NCI-H1092 treated with DMSO at 0.1 percent for 48 hours (cell line): ENCODE results near the gene HOOK2.

Experiments
- DNase-seq: peaks from one replicate; lab custom pipeline; 2025; lab: John Stamatoyannopoulos, UW

HOOK2 gene

DNA sequence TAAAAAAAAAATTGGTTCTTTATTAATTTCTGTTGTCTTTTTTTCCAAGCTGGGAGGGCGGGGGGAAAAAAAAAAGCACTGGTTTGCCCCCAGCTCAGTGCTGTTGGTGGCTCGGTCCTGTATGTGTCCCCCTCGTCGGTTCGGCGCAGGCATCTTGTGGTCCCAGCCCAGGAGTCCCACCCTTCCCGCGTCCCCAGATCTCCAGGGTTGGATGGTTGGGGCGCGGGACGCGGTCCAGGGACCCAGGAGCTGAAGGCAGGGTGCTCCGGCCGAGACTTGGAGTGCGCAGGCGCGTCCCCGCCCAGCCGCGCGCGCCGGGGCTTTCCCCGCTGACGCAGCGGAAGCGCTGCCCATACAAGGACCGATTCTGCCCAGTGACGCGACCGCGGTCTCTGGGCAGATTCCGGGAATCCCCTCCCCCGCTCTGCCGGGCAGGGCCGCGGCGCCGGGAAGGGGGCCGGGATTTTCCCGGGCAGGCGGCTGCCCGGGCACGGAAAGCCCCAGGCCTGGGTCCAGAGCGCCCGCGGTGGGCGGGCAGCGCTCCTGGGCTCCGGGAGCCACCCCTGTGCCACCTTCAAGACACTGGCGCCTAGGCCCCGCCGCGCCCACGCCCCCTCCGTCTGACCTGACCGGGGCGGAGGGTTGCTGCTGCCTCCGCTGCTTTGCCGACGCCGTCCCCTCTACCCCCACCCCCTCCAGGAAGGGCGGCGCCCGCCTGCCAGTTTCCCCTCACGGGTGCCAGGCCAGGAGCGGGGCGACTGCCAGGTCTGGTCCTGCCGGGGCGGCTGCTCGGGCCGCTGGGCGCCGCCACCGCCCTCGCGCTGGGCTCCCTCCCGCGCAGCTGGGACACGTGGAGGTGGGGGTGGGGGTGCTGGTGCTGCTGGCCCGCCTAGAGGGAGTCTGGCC, 18.2 kb upstream of the HOOK2 start:
- DNase-seq: peak; percentile 91

- DNase-seq: no peak
Measured at GRCh38 chr19:12792853-12793289, 17.5 kb upstream of the HOOK2 start.

- peak; percentile 64 for DNase-seq
Measured at GRCh38 chr19:12792051-12792852, 16.9 kb upstream of the HOOK2 start.

DNA sequence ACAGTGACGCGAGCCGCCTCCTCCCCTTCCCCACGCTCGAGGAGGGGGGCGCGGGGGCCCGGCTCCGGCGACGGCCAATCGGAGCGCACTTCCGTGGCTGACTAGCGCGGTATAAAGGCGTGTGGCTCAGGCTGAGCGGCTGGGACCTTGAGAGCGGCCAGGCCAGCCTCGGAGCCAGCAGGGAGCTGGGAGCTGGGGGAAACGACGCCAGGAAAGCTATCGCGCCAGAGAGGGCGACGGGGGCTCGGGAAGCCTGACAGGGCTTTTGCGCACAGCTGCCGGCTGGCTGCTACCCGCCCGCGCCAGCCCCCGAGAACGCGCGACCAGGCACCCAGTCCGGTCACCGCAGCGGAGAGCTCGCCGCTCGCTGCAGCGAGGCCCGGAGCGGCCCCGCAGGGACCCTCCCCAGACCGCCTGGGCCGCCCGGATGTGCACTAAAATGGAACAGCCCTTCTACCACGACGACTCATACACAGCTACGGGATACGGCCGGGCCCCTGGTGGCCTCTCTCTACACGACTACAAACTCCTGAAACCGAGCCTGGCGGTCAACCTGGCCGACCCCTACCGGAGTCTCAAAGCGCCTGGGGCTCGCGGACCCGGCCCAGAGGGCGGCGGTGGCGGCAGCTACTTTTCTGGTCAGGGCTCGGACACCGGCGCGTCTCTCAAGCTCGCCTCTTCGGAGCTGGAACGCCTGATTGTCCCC, 16.1 kb upstream of the HOOK2 start, which contains the start of gene JUNB:
TSS of gene JUNB (plus strand) at position 142 of the 706 bp plus-strand sequence. CDS start at position 428, 286 bp downstream.
- peak; percentile 88 for DNase-seq

DNA sequence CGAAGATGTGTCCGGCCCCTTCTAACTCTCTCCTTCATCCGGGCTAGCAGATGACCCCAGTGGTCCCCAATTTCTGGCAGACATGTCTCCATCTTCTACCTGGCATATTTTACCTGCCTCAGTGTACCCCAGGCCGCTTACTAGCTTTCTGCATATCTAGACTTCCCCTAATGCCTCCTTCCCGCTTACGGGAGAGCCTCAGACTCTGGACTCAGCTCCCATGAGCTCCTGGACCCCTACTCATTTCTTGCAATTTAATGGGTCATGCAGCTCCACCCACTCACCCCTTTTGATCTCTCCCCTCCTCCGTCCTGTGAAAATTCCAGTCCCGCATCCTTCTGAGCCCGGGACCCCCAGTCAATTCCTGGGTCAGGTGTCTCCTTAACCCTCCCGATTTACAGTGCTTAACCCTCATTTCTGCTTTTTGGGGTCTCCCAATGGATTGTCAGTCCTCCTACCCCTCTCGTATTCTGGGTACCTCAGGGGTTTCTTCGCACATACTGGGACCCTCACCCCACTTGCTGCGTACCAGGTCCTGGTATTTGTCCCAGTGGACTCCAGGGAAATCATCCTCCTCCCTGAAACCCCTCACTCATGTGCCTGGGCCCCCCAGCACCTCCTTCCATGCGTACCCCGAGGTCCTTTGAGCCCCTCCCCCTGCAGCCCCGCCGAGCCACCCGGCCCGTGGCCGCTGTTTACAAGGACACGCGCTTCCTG, 15.4 kb upstream of the HOOK2 start:
- no peak for DNase-seq

DNA sequence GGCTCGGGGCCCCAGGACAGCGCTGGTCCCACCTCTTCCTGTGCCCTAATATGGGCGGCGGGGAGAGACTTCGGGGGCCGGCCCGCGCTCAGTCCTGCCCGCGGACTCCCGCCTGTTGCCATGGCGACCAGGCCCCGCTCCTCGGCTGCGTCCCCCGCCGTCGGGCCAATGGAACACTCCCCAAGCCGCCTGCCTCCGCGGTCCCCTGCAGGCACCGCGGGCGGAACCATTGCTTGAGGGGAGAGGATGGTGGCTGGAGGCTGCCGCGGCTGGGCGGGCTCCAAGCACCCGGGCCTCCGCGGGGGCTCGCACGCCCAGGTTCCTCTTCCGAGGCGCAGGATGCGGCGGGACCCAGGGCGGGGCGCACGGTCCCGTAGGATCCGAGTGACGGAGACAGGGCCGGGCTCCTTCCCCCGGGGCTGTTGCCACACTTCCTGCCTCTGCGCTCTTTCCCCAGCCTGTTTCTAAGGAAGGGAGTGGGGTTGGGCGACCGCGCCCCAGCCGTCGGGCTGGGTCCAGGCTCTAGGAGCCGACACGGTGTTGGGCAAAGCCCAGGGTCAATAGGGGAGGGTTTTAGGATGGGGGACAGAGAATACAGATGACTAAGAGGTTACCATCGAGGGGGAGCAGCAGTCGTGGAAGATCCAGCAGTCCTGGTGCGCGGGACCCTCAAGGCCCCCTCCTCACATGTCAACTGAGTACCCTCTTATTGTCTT, 14.7 kb upstream of the HOOK2 start:
- peak; percentile 90 for DNase-seq

DNA sequence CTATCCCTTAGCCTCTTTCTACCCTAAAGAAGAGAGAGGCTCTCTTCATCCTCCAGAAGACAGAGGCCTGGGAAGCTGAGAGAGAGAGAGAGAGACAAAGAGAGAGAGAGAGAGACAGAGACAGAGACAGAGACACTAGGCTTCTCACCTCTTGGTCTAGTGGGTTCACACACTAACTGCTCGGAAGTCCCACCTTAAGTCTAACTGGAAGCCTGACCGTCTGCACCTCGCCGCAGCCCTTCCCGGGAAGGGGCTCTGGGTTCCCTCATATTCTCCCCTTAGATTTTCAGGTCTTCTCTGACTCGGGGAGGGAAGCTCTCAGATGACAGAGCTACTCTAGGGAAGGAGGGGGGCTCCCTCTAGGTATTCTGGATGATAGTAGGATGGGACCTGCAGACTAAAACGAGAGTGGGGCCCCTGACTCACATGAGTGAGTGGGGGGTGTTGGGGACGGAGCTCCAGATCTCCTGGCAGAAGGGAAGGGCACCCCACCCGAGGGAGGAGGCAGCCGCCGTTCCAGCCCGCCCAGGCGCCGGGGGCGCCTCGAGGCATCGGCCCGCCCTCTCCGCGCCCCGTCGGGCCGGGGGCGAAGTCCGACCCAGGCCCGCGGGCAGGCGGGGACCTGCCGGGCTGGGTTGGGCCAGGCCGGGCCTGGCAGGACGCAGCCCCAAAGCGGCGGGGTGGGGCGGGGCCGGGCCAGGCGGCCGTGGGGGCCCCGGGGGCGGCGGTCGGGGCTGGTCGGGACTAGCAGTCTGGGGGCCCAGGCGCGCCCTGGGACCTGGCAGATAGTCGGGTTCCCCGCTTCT, 13.9 kb upstream of the HOOK2 start:
- DNase-seq: no peak

DNA sequence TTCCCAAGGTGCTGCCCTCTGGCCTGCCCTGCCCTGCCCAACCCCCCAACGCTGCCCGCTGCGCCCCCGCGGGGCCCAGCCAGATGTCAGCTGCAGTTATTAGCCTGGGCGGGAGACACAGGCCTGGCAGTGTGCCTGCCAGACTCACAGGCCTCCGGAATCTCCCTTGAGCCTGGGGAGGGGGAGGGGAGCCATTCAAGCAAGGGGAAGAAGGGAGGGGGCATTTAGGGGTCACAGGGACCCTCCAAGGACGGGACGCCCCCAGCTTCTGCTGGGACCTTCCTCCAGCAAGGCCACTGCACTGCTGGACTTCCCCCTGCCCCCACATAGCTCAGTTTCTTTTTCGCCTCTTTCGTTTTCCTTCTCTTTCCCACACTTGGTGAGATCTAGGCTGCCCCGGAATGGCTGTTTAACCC, 13.3 kb upstream of the HOOK2 start:
- DNase-seq: peak; percentile 63

GRCh38 chr19:12788042-12788681, 12.8 kb upstream of the HOOK2 start:
- no peak for DNase-seq

GRCh38 chr19:12787458-12787857, 12.1 kb upstream of the HOOK2 start:
- no peak for DNase-seq

DNA sequence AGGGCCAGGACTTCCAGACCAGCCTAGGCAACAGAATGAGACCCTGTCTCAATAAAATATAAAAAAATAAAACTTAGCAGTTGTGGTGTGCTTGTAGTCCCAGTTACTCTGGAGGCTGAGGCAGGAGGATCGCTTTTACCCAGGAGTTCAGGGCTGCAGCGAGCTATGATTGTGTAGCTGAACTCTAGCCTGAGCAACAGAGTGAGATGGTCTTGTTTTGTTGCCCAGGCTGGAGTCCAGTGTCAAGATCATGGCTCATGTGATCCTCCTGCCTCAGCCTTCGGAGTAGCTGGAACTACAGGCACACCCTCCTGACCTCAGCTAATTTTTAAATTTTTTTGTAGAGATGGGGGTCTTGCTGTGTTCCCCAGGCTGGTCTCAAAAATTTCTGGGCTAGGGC, 11.6 kb upstream of the HOOK2 start:
- no peak for DNase-seq

DNA sequence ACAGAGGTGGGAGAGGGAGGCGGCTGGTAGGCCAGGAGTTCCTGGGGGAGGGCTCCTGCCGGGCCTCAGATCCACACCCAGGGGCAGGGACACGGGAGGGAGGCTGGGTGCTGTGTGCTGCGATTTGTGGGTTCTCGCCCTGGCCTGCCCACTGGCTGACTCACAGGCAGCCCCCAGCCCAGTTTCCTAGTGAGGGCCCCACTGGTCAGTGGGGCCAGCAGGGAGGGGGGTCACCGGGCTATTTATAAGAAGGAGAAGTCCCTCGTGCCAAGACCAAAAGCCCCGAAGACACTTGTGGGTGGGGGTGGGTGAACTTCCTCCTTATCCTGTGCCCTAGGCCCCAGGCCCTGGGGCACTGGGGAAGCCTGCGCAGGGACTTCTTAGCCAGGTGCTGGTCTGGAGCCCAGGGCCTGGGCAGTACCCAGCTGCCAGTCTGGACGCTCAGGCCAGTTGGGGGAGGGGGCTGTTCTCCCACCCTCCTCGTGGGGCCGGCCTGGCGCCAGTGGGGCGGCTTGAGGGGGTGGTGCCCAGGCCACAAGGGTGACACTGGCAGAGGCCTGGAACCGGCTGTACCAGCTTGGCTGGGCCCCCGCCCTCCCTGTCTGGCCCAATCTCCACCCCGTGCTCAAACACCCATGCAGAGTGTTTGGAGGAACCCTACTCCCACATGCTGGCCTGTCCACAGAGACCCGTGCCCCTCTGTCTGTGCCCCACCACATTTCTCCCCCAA, 11.0 kb upstream of the HOOK2 start:
- DNase-seq: no peak

DNA sequence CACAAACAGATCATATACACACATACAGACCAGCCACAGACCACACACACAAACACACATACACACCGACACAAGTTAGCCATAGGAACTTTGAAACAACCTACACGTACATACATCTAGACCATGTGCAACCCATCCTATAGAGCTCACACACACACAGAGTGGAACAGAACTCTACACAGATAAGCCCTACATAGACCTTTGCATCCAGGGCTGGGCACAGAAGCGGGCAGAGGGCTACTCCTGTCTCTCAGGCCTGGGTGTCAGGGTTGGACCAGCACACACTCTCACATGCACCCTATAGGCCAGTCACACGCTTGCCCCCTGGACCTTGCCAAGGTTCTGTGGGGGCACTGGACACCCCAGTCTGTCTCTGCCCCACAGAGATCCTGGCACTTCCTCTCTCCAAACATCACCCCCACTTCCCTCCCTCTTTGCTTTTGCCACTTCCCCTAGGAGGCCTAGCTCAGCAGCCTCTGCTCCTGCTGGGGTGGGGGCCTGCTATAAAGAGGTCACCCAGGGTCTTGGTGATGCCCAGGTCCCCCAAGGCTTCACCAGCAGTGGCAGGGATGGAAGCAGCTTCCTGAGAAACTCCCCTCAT, 10.2 kb upstream of the HOOK2 start:
- no peak for DNase-seq

DNA sequence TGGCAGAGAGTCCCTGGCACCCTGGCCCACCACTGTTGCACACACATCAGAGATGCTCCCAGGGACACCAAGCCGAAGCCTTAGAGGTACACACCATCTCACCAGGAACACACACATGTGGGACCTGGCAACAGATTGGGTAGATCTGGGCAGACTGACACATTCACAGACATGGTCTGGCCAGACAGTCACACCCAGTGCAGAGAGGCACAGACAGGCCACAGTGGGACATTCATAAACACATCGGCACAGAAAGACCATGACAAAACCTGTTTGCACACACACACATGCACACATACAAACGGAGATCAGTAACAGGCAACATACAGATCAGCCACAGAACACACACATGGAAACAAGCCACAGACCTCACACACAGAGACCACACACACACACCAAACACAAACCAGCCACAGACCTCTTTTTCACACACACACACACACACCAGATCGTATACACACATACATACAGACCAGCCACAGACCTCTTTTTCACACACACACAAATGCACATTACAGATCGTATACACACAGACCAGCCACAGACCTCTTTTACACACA, 9.6 kb upstream of the HOOK2 start:
- DNase-seq: no peak

GRCh38 chr19:12784394-12784870, 9.1 kb upstream of the HOOK2 start:
- DNase-seq: no peak

DNA sequence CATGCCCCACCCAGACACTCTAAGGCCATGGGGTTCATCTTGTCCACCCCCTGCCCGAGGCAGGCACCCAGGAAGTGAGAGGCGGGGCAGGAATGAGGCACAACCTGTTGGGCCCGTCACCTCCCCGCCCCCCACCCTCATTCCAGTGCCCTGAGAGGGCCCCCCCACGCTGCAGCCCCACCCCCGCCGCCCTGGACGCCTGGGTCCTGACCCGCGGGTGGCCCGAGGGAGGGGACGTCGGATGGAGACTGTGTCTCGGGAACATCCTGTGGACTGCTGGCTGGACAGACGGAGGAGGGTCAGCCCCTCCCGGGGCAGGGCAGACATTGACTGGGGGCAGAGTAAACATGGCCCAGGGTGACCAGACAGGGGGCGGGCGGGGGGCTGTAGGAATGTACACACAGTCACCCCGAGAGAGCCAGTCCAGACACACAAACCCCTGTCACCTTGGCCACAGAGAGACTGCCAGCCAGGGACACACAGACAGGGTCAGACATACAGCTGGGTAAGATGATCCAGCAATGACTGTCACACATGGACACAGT, 8.6 kb upstream of the HOOK2 start:
- no peak for DNase-seq

- no peak for DNase-seq
Measured at GRCh38 chr19:12783291-12783848, 8.0 kb upstream of the HOOK2 start.
